ENCODE data around the gene BAIAP2L2.
"Not testable (repeated sequence)": the region's sequence is repeated elsewhere in the genome, so short reads cannot be mapped to it uniquely, and the experiment has no call there.

- not testable (repeated sequence) for TF ChIP-seq CTCF (IDR thresholded peaks at IDR 0.05); ZFX (IDR thresholded peaks at IDR 0.05; ENCODE audit: borderline replicate concordance)
Observed at GRCh38 chr22:38118747-38119146, 8.3 kb upstream of the BAIAP2L2 start.

Data from 22Rv1 (cell line).